Subcutaneous abdominal adipose tissue (tissue), 5 donors: ENCODE measurements around the gene VAV3.

Experiments
- H3K27ac ChIP-seq: one replicate; pipeline ENCODE4 v1.7.0; 2013; ENCODE audit warnings: low read depth, mild to moderate bottlenecking, inconsistent platforms, low read length, moderate library complexity
- H3K27me3 ChIP-seq, 5 donors: one replicate each; pipeline ENCODE4 v1.7.0; 2013; ENCODE audit warnings: low read length in 5 of 5, inconsistent platforms in 1 of 5; ENCODE audit not compliant: control insufficient read depth in 5 of 5, insufficient read depth in 4 of 5
- H3K36me3 ChIP-seq, 5 donors: one replicate each; pipeline ENCODE4 v1.7.0; 2013; ENCODE audit warnings: low read length in 5 of 5; ENCODE audit not compliant: control insufficient read depth in 5 of 5, insufficient read depth in 5 of 5
- H3K4me1 ChIP-seq, 5 donors: one replicate each; pipeline ENCODE4 v1.7.0; 2013; ENCODE audit warnings: low read length in 5 of 5, mild to moderate bottlenecking in 3 of 5, moderate library complexity in 1 of 5; ENCODE audit not compliant: control insufficient read depth in 5 of 5, insufficient read depth in 5 of 5
- H3K4me3 ChIP-seq, 5 donors: one replicate each; pipeline ENCODE4 v1.7.0; 2013; ENCODE audit warnings: low read length in 5 of 5, low read depth in 1 of 5
- H3K9ac ChIP-seq, 5 donors: one replicate each; pipeline ENCODE4 v1.7.0; 2013; ENCODE audit warnings: low read length in 5 of 5, mild to moderate bottlenecking in 4 of 5, moderate library complexity in 3 of 5
- H3K9me3 ChIP-seq, 5 donors: one replicate each; pipeline ENCODE4 v1.7.0; 2013; ENCODE audit warnings: low read length in 5 of 5; ENCODE audit not compliant: control insufficient read depth in 5 of 5
- donor health status: healthy.
- donor health status: healthy.
- donor health status: healthy.
- donor health status: healthy.
- donor health status: healthy.

Gene VAV3

DNA sequence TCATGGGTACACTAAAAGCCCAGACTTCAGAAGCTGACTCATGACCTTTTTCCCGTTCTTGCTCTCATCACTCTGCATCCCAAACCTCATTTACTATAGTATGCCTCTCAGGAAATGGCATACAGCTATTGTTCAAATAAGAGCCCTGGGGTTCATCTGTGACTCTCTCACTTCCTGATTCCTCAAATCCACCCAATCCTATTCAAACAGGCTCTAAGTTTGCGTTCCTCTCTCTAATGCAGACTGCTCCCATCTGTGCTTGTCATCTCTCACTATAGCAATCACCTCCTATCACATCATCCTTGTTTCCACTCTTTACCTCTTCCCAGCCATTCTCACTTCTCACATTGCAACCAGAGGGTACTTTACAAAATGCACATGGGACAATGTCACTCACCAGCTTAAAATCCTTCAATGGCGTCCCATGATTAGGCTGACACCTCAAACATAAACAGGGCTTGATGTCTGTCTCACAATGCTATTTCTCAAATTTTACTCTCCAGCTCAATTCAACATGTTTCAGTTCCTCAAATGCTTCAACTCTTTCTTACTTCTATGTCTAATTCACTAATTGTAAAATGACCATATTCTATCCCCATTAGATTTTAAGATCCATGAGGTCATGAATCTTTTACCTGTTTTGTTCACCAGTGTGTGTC is 415.7 kb downstream of the VAV3 start:
- Histone ChIP-seq H3K4me1 (no peaks in the 10 kb centered on the region), H3K9me3 (no peaks in the 10 kb centered on the region), H3K4me3 (no peak overlapping the region), H3K27me3 (no peaks in the 10 kb centered on the region), H3K36me3 (no peaks in the 10 kb centered on the region), H3K9ac (no peak overlapping the region), H3K27ac (no peak overlapping the region)

DNA sequence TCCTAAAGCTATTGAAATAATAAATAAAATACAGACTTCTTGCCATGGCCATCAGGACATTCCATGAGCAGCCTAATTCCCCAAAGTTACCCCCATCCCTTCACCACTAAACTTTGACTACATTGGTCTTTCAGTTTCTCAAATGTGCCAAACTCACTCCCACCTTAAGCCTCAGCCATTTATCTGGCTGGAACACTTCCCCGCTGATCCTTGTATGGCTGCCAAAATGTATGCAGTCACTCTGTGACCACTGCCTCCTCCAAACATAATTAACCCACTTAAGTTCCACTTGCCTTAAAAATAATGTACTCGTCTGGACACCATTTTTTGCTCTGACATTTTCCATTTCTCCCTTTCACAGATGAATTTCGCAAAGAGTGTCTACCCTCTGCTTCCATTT is 416.7 kb downstream of the VAV3 start:
- Histone ChIP-seq H3K9me3 (no peaks in the 10 kb centered on the region), H3K27ac (no peak overlapping the region), H3K36me3 (no peaks in the 10 kb centered on the region), H3K4me3 (no peak overlapping the region), H3K27me3 (no peaks in the 10 kb centered on the region), H3K4me1 (no peaks in the 10 kb centered on the region), H3K9ac (no peak overlapping the region)

DNA sequence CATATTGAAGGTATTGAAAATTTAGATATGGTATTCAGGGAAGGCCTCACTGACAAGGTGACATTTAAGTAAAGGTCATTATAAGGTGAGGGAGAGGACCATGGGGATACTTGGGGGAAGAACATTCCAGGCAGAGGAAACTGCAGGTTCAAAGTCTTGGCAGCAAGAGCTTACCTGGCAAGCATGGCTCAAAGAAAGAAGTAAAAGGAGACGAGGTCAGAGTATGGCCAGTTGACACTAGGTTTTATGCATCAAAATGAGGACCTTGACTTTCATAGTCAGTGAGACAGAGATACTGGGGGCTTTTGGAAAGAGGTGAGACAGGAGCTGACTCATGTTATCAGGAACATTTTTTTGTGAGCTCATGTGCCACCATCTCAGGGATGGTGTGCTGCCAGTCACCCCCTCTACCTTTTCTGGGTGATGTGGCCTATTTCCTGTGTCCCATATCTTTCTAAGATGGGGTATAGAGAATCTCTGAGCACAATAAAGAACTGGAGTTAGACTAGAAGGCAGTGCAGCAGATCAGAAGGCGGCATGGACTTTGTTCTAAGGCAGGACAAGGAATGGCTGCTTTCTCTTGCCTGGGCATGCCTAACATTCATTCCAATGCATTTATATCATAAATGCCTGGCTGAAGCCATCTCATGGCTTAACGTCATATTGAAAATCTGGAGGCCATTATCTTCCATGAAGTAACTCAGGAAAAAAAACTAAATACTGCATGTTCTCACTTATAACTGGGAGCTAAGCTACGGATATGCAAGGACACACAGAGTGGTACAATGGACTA is 417.4 kb downstream of the VAV3 start:
- Histone ChIP-seq H3K27me3 (no peaks in the 10 kb centered on the region), H3K4me1 (no peaks in the 10 kb centered on the region), H3K9ac (no peak overlapping the region), H3K4me3 (no peak overlapping the region), H3K27ac (no peak overlapping the region), H3K9me3 (no peaks in the 10 kb centered on the region), H3K36me3 (no peaks in the 10 kb centered on the region)

DNA sequence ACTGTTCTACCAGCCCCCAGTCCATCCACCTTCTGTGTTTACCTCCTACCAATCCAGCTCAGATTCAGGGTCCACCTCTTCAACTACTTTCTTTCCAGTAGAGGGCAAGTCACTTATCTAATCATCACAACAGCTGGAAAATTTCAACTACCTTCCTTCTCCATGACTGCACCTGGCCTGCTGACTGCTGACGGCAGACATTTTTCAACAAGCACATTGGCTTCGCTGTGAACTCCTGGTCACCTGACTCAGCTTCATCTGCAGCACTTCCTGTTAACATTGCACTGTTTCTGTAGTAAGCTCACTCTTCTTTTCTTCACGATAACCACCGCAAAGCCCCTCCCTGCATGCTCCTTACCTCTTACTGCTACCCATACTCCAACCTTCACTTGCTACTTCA is 418.4 kb downstream of the VAV3 start:
- Histone ChIP-seq H3K4me3 (no peak overlapping the region), H3K27me3 (no peaks in the 10 kb centered on the region), H3K9ac (no peak overlapping the region), H3K36me3 (no peaks in the 10 kb centered on the region), H3K27ac (no peak overlapping the region), H3K9me3 (no peaks in the 10 kb centered on the region), H3K4me1 (no peaks in the 10 kb centered on the region)

DNA sequence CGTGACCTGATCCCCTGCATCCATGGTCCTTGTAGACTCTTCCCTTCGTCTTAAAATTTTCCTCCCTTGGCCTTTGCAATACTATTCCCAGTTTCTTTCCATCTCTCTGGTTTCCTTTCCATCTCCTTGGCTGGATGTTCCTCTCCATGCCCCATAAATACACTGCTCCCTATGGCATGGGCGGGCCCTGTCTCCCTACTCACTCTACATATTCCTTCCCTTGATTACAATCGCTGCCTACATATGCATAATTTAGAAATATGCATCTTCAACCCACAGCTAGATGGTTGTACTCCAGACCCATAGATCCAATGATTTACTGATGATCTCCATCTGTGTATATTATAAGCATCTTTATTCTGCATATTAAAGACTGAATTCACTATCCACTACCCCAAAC is 419.1 kb downstream of the VAV3 start:
- Histone ChIP-seq H3K9ac (no peak overlapping the region), H3K4me3 (no peak overlapping the region), H3K4me1 (no peaks in the 10 kb centered on the region), H3K27me3 (no peaks in the 10 kb centered on the region), H3K36me3 (no peaks in the 10 kb centered on the region), H3K9me3 (no peaks in the 10 kb centered on the region), H3K27ac (no peak overlapping the region)

DNA sequence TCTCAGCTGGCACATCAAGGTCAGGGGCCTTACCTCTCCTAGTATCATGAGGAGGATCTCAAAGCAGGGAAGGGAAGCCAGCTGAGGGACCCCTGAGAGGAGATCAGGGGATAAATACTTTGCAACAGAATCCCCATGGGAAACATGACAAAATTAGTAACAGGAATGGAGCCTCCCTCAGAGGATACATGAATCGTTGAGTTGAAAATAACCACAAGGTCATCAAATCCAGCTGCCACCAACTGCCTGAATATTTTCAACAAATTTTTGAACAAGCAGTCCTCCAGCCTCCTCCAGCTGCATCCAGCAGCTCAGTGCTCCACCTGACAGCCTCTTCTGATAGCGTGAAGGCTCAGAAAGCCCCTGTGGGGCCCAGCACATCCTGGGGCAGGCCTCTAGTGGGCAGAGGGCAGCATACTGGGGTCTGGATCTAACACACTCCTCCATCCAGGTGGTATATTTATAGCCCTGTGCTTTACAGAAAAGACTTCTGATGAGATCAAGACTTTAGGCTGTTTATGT is 419.9 kb downstream of the VAV3 start:
- no peaks in the 10 kb centered on the region for H3K36me3 ChIP-seq
- H3K27ac ChIP-seq, result no peak overlapping the region
- no peak overlapping the region for H3K4me3 ChIP-seq
- H3K4me1 ChIP-seq, result no peaks in the 10 kb centered on the region
- H3K9me3 ChIP-seq, result no peaks in the 10 kb centered on the region
- H3K9ac ChIP-seq, result no peak overlapping the region
- H3K27me3 ChIP-seq, result no peaks in the 10 kb centered on the region

DNA sequence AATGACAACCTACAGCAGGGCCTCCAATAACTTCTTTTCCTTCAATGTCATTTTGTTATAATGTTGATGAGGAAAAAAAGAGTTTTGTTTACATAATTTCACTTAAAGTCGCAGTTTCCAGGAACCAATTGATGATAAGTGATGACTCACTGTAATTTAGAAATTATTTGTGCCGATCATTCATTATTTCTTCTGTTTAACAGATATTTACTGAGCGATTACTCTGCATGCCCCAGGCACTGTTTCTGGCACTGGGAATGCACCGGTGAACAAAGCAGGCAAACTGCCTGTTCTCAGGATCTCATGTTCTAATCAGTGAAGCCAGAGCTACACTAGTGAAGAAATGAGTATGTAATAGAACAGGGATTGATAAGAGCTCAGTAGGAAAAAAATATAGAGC is 420.7 kb downstream of the VAV3 start:
- Histone ChIP-seq H3K27ac (no peak overlapping the region), H3K9ac (no peak overlapping the region), H3K27me3 (no peaks in the 10 kb centered on the region), H3K36me3 (no peaks in the 10 kb centered on the region), H3K4me3 (no peak overlapping the region), H3K9me3 (no peaks in the 10 kb centered on the region), H3K4me1 (no peaks in the 10 kb centered on the region)

DNA sequence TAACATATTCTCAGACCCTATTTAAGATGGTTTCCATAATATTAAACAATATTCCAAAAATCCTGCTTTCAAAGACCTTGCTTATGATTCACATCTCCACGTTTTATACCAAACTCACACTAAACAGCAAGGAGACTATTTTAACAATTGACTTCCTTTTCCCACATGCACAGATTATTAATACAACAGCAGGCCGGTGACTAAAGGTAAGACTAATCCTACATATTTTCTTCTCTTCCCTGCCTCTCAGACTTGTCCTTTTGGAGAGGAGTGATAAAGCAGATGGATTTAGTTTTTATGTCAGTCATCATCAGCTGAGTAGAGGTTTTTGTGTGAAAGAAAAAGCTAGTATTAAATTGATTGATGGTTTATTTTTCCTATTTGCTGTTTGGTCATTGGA is 423.6 kb downstream of the VAV3 start:
- Histone ChIP-seq H3K4me1 (peaks cover 0 to under 1% (median 0%) of the 10 kb centered on the region in 5 donors), H3K27me3 (no peaks in the 10 kb centered on the region), H3K9me3 (no peaks in the 10 kb centered on the region), H3K27ac (no peak overlapping the region), H3K36me3 (no peaks in the 10 kb centered on the region), H3K4me3 (no peak overlapping the region), H3K9ac (no peak overlapping the region)

DNA sequence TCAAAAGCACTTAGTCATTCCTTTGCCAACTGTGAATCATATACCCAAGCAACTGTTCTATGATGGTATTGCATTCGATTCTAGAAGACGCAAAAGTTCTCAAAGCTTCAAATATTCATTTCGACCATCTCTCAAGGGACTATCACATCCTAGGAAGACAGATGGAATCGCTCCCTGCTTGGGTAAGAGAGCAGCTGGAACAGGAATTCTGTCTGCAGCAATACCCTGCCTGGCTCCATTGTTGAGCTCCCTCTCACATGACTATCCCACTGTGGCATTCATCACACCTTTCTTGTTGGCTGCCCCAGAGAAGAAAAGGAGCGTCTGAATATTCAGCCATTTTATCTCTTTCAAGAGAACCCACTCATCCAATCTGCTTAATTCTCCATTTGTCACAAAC is 426.5 kb downstream of the VAV3 start:
- H3K4me1 ChIP-seq, result peaks cover 0 to 4% (median 0%) of the 10 kb centered on the region in 5 donors
- no peak overlapping the region for H3K27ac ChIP-seq
- H3K27me3 ChIP-seq, result no peaks in the 10 kb centered on the region
- no peaks in the 10 kb centered on the region for H3K9me3 ChIP-seq
- H3K9ac ChIP-seq, result no peak overlapping the region
- H3K36me3 ChIP-seq, result no peaks in the 10 kb centered on the region
- H3K4me3 ChIP-seq, result no peak overlapping the region

DNA sequence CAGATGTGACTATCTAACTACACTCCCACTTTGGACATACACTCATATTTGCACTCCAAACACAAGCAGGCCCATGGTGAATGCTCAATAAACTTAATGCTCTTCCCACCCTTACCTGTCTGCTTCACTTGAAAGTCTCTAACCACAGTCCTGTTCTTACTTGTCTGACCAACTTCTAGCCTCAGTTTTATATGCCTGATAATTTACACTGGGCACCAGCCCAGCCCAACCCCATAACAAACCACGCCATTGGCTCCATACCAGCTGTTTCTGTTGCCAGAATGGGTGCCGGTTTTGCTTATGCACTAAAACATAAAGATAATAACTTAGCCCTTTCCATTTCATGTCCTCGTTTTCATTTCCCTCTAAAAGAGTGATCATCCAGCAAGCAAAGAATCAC is 428.7 kb downstream of the VAV3 start:
- Histone ChIP-seq H3K27me3 (no peaks in the 10 kb centered on the region), H3K4me1 (peaks cover 0 to 4% (median 0%) of the 10 kb centered on the region in 5 donors), H3K27ac (no peak overlapping the region), H3K4me3 (no peak overlapping the region), H3K36me3 (no peaks in the 10 kb centered on the region), H3K9me3 (no peaks in the 10 kb centered on the region), H3K9ac (no peak overlapping the region)
